Esophagus muscularis mucosa (tissue), 4 donors: ENCODE measurements around the gene DIAPH1. TPM values are rescaled to one million over a fixed set of nuclear protein-coding genes. Genes with fewer than 3 reads are reported as not detected.

ENCODE experiments used
- DNase-seq: peaks from one replicate; pipeline ENCODE4 v3.0.0-alpha.2; 2017; ENCODE audit errors: extremely low spot score
- H3K27ac ChIP-seq, 4 donors: fragments of 200-600 bp; sonication (generic); replicated peaks in 1 of 4; 1 replicate in 3 of 4; 2 replicates in 1 of 4; pipeline ENCODE4 v1.5.1; 2016 to 2019; ENCODE audit warnings: mild to moderate bottlenecking in 1 of 4
- H3K27me3 ChIP-seq, 4 donors: fragments of 200-600 bp; sonication (generic); one replicate each; pipeline versions ENCODE4 v1.5.1 to v1.6.0; 2016 to 2019
- H3K36me3 ChIP-seq, 4 donors: fragments of 200-600 bp; sonication (generic); one replicate each; pipeline ENCODE4 v1.5.1; 2016 to 2019
- H3K4me1 ChIP-seq, 4 donors: fragments of 200-600 bp; sonication (generic); one replicate each; pipeline ENCODE4 v1.5.1; 2016 to 2019
- H3K4me3 ChIP-seq, 4 donors: fragments of 200-600 bp; sonication (generic); 1 replicate in 2 of 4; 2 replicates in 2 of 4; pipeline ENCODE4 v1.5.1; 2016 to 2019; ENCODE audit warnings: mild to moderate bottlenecking in 4 of 4, moderate library complexity in 1 of 4
- H3K9me3 ChIP-seq, 4 donors: fragments of 200-600 bp; sonication (generic); 1 replicate in 3 of 4; 2 replicates in 1 of 4; pipeline ENCODE4 v1.5.1; 2016 to 2019
- CTCF ChIP-seq, 3 experiments: fragments of 200-600 bp in 2 of 3; fragments of 450-650 bp in 1 of 3; sonication (generic) in 2 of 3; IDR thresholded peaks; one replicate each; pipeline ENCODE4 v1.5.1; 2017 to 2019; ENCODE audit warnings: antibody characterized with exemption in 3 of 3, mild to moderate bottlenecking in 2 of 3, moderate library complexity in 1 of 3
- EP300 ChIP-seq: sonication (generic); formaldehyde crosslinking; IDR thresholded peaks from one replicate; pipeline ENCODE4 v1.6.1; 2017; ENCODE audit warnings: antibody characterized with exemption
- POLR2A ChIP-seq: fragments of 450-650 bp; IDR thresholded peaks from one replicate; pipeline ENCODE4 v1.6.1; 2017; ENCODE audit warnings: antibody characterized with exemption, moderate library complexity, mild to moderate bottlenecking, low read depth
- POLR2AphosphoS5 ChIP-seq, 2 donors: sonication (generic); formaldehyde crosslinking; IDR thresholded peaks; one replicate each; pipeline ENCODE4 v1.6.1; 2017; ENCODE audit warnings: antibody characterized with exemption in 2 of 2
- WGBS: methylation state at CpG from one replicate; pipeline ENCODE4 v1.1.5; 2018; 5-methylcytosine and 5-hydroxymethylcytosine counted together
- intact Hi-C: fragments of 100-400 bp; cut with DNase I; formaldehyde crosslinking; loops from one replicate; pipeline ENCODE4 v1.15.1; 2023
- total RNA-seq, 4 donors: library from RNA; depleted of rRNA; stranded (reverse); fragments of >200 nt; gene quantifications; one replicate each; pipeline versions ENCODE4 v1.1.0 to v1.2.1, GENCODE V29; 2016

The DIAPH1 gene
- total RNA-seq, 4 donors from 2014 or later, result 34.1 to 53.0 (median 45.9) TPM

DNA sequence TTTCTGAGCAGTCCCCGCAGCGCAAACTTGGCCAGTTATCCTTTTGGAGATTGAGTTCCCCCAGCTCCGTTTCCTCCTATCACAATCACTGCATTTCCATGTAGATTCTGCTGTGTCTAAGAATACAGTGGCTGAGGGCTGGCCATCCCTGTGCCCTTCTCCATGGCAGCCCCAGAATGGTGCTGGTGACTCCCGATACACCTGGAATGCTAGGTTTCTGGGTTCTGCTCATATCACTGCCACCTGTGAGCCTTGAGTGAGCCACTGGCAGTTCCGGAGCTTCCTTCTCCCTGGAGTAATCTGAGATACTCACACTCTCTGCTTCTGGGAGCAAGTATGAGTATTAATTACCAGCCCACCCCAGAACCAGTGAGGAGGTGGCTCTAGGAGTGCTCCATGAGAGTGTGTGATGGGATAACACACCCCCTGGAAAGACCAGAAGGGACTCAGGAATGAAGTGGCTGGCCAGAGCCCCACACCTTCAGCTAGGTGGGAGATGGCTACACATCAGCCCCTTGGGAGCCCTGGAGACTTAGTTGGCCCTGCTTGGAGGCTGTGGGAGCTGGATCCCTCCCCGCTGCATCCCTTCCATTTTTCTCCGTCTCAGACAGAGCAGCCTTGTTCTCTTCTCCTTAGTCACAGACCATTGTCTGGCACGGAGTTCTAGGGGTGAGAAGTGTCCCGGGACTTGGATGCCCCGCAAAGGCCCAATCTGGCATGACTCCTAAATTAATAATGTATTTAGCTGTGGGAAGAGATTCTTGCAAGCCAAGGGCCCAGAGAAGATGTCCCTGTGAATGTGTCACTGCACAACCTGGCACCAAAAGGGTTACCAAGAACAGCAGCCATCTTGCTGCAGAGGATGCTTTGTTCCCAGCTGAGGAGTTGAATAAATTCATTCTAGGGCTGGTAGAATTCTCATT is 125.0 kb downstream of the DIAPH1 start:
- Histone ChIP-seq H3K27ac (peak overlapping the region in 2 of 4 donors; percentile 13 to 24), H3K36me3 (peaks cover 0 to 68% (median 53%) of the 10 kb centered on the region in 4 donors)

DNA sequence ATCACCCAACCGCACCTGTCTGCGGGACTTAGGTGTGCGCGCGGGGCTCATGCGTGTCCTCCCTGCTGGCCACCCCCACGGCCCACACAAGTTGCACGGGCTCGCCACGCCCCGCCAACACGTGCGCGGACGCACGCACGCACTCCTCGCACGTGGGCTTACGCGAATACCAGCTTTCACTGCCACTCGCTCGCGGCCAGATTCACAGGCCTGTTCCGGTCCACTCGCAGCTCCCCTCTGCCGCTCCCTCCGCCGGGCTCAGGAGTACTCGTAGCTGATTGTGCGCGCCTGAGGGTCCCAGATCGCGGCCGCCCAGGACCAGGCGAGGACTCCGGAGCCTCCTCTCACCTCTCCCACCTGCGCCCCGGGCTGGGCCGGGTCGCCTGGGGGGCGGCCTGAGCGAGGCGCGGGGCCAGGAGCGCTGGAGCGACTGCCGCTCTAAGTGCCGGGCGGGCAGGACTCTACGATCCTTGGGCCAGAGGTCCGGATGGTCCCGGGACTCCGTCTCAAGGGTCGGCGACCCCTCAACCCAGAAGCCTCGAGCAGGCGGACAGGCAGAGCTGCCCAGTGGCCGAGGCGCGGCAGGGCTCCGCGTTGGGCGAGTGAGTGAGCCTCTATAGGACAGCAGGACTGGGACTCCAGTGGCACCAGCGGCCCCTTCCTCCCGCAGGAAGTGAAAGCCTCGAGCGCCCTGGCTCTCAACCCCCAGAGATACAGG is 126.5 kb downstream of the DIAPH1 start:
- Histone ChIP-seq H3K4me3 (peak overlapping the region in 2 of 4 donors; percentile 7 to 14), H3K4me1 (peaks cover 22 to 62% (median 57%) of the 10 kb centered on the region in 4 donors), H3K36me3 (peaks cover 0 to 59% (median 46%) of the 10 kb centered on the region in 4 donors), H3K9me3 (no peaks in the 10 kb centered on the region), H3K27ac (no peak overlapping the region), H3K27me3 (no peaks in the 10 kb centered on the region)
- TF ChIP-seq POLR2AphosphoS5 (IDR thresholded peaks at IDR 0.05) (no peak), EP300 (no peak), CTCF (IDR thresholded peaks at IDR 0.05) (no peak), POLR2A (no peak)
- intact Hi-C loops, result no loop called here
- no peak for DNase-seq
- 62% methylated on average over 39 of the region's 68 CpGs for WGBS

More for the DNA sequence above, 125.0 kb downstream of the DIAPH1 start:
- intact Hi-C loops, result no loop called here
- no peak for DNase-seq
- Histone ChIP-seq H3K4me3 (no peak overlapping the region), H3K4me1 (peaks cover 22 to 52% (median 49%) of the 10 kb centered on the region in 4 donors), H3K9me3 (no peaks in the 10 kb centered on the region), H3K27me3 (no peaks in the 10 kb centered on the region)
- 68% methylated on average over 10 of the region's 10 CpGs for WGBS
- TF ChIP-seq CTCF (IDR thresholded peaks at IDR 0.05), result no peak
- no peak for TF ChIP-seq EP300
- TF ChIP-seq POLR2AphosphoS5 (IDR thresholded peaks at IDR 0.05), result no peak
- TF ChIP-seq POLR2A, result no peak

- DNase-seq, result no peak
- Histone ChIP-seq H3K27ac (no peak overlapping the region), H3K27me3 (no peaks in the 10 kb centered on the region), H3K36me3 (peaks cover 0 to 59% (median 46%) of the 10 kb centered on the region in 4 donors), H3K9me3 (no peaks in the 10 kb centered on the region), H3K4me3 (peak overlapping the region in 1 of 4 donors; percentile 14), H3K4me1 (peaks cover 22 to 65% (median 61%) of the 10 kb centered on the region in 4 donors)
- no peak for TF ChIP-seq POLR2A
- TF ChIP-seq EP300, result no peak
- TF ChIP-seq CTCF (IDR thresholded peaks at IDR 0.05), result no peak
- no peak for TF ChIP-seq POLR2AphosphoS5 (IDR thresholded peaks at IDR 0.05)
- 57% methylated on average over 37 of the region's 66 CpGs for WGBS
- intact Hi-C loops, result no loop called here
Observed at GRCh38 chr5:141491323-141492167, 127.3 kb downstream of the DIAPH1 start.

GRCh38 chr5:141490771-141491170 is 128.0 kb downstream of the DIAPH1 start:
- 90% methylated on average over 9 of the region's 13 CpGs for WGBS
- H3K36me3 ChIP-seq, result peaks cover 0 to 60% (median 46%) of the 10 kb centered on the region in 4 donors

More at GRCh38 chr5:141490771-141491170, 128.0 kb downstream of the DIAPH1 start:
- DNase-seq, result no peak
- Histone ChIP-seq H3K27me3 (no peaks in the 10 kb centered on the region), H3K4me3 (no peak overlapping the region), H3K9me3 (no peaks in the 10 kb centered on the region), H3K4me1 (peaks cover 26 to 68% (median 66%) of the 10 kb centered on the region in 4 donors), H3K27ac (no peak overlapping the region)
- TF ChIP-seq EP300, result no peak
- TF ChIP-seq POLR2AphosphoS5 (IDR thresholded peaks at IDR 0.05), result no peak
- no peak for TF ChIP-seq POLR2A
- TF ChIP-seq CTCF (IDR thresholded peaks at IDR 0.05), result no peak
- intact Hi-C loops, result no loop called here
